AG09309 (cell line): ENCODE results near the gene VIPR2.
"Not testable (repeated sequence)": the region's sequence is repeated elsewhere in the genome, so short reads cannot be mapped to it uniquely, and the experiment has no call there.

Experiments
- DNase-seq: peaks from one replicate; pipeline ENCODE4 v3.0.0-alpha.2; 2010; ENCODE audit warnings: low read depth
- H3K4me3 ChIP-seq: 2 replicates; pipeline ENCODE4 v1.5.1; 2011; ENCODE audit warnings: mild to moderate bottlenecking, low read depth, low read length, moderate library complexity; ENCODE audit not compliant: control insufficient read depth
- TF ChIP-seq, protein P1 (sequence below): IDR thresholded peaks from 2 replicates; pipeline ENCODE4 v1.5.1; 2011; ENCODE audit warnings: mild to moderate bottlenecking, low read depth, low read length, inconsistent platforms; ENCODE audit not compliant: insufficient read depth, control insufficient read depth; ENCODE audit errors: missing control alignments

Gene VIPR2

DNA sequence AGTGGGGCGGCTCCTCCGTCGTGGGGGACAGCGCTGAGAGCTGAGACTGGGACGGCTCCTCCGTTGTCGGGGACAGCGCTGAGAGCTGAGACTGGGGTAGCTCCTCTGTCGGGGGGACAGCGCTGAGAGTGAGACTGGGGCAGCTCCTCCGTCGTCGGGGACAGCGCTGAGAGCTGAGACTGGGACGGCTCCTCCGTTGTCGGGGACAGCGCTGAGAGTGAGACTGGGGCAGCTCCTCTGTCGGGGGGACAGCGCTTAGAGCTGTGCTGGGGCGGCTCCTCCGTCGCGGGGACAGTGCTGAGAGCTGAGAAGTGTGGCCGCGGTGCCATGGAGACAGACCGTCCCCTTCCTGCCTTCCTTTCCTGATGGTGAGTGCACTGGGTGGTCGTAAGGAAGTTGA is 151.9 kb downstream of the VIPR2 start:
- TF ChIP-seq, protein P1, sequence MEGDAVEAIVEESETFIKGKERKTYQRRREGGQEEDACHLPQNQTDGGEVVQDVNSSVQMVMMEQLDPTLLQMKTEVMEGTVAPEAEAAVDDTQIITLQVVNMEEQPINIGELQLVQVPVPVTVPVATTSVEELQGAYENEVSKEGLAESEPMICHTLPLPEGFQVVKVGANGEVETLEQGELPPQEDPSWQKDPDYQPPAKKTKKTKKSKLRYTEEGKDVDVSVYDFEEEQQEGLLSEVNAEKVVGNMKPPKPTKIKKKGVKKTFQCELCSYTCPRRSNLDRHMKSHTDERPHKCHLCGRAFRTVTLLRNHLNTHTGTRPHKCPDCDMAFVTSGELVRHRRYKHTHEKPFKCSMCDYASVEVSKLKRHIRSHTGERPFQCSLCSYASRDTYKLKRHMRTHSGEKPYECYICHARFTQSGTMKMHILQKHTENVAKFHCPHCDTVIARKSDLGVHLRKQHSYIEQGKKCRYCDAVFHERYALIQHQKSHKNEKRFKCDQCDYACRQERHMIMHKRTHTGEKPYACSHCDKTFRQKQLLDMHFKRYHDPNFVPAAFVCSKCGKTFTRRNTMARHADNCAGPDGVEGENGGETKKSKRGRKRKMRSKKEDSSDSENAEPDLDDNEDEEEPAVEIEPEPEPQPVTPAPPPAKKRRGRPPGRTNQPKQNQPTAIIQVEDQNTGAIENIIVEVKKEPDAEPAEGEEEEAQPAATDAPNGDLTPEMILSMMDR: no peak

DNA sequence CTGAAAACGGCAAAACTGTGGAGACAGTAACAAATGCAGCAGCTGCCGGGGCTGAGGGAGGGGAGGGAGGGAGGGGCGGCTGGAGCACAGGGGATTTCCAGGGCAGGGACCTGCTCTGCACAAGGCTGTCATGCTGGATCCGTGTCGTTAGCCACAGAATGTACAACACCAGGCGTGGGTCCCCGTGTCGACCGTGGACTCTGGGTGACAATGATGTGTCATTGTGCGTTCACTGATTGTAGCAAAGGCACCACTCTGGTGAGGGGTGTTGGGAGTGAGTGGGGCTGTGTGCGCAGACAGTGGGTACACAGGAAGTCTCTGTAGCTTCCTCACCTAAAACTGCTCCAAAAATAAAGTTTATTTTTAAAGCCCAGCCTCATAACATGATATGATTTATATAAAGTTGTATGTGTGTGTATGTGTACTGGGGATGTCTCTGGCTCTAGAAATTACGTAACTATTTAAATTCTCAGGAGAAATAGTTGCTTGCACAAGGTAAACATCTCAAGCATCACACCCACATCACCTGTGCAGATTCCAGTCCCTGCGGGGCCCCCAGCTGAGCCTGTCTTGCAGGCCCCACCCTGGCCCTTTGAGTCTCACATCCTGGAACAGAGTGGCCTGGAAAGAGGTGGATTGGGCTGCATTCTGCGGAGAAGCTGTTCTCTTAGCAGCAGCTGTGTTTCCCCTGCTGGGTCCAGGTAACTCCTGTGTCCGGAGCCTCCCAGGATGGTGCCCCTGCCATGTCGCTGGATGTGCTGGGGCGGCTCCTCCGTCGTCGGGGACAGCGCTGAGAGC is 152.6 kb downstream of the VIPR2 start:
- TF ChIP-seq, protein P1: no peak
- no peak for DNase-seq
- no peak overlapping the region for H3K4me3 ChIP-seq

More for the DNA sequence above, 151.9 kb downstream of the VIPR2 start:
- DNase-seq: no peak
- no peak overlapping the region for H3K4me3 ChIP-seq

GRCh38 chr7:158988996-158989395 is 155.7 kb downstream of the VIPR2 start:
- TF ChIP-seq, protein P1: no peak
- DNase-seq: no peak
- no peak overlapping the region for H3K4me3 ChIP-seq

- no peak overlapping the region for H3K4me3 ChIP-seq
- DNase-seq: no peak
- TF ChIP-seq, protein P1: no peak
Measured at GRCh38 chr7:158988302-158988862, 156.3 kb downstream of the VIPR2 start.

DNA sequence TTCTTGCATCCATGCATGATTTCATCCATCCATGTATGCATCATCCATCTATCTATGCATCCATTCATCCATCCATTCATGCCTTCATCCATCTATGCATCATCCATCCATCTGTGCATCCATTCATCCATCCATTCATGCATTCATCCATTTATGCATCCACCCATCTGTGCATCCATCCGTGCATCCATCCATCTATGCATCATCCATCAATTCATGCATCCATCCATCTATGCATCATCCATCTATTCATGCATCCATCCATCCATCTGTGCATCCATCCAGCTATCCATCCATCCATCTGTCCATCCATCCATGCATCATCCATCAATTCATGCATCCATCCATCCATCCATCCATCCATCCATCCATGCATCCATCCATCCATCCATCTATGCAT is 157.0 kb downstream of the VIPR2 start:
- no peak for DNase-seq
- TF ChIP-seq, protein P1: no peak

GRCh38 chr7:158985583-158985982 is 159.1 kb downstream of the VIPR2 start:
- TF ChIP-seq, protein P1: no peak
- no peak for DNase-seq
- no peak overlapping the region for H3K4me3 ChIP-seq

More for the DNA sequence above, 157.0 kb downstream of the VIPR2 start:
- H3K4me3 ChIP-seq: no peak overlapping the region

GRCh38 chr7:158984007-158984406 is 160.7 kb downstream of the VIPR2 start:
- H3K4me3 ChIP-seq, DNase-seq: not testable (repeated sequence)

DNA sequence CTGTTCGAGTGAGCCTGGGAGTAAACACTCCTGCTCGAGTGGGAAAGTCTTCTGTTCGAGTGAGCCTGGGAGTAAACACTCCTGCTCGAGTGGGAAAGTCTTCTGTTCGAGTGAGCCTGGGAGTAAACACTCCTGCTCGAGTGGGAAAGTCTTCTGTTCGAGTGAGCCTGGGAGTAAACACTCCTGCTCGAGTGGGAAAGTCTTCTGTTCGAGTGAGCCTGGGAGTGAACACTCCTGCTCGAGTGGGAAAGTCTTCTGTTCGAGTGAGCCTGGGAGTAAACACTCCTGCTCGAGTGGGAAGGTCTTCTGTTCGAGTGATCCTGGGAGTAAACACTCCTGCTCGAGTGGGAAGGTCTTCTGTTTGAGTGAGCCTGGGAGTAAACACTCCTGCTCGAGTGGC is 162.6 kb downstream of the VIPR2 start:
- not testable (repeated sequence) for H3K4me3 ChIP-seq, DNase-seq
